Measurements from ENCODE around the gene MACROD1.

Gene MACROD1

GRCh38 chr11:64128255-64129006 lies 37.5 kb downstream of the MACROD1 start:
- DNase-seq = peak; percentile 11

DNA sequence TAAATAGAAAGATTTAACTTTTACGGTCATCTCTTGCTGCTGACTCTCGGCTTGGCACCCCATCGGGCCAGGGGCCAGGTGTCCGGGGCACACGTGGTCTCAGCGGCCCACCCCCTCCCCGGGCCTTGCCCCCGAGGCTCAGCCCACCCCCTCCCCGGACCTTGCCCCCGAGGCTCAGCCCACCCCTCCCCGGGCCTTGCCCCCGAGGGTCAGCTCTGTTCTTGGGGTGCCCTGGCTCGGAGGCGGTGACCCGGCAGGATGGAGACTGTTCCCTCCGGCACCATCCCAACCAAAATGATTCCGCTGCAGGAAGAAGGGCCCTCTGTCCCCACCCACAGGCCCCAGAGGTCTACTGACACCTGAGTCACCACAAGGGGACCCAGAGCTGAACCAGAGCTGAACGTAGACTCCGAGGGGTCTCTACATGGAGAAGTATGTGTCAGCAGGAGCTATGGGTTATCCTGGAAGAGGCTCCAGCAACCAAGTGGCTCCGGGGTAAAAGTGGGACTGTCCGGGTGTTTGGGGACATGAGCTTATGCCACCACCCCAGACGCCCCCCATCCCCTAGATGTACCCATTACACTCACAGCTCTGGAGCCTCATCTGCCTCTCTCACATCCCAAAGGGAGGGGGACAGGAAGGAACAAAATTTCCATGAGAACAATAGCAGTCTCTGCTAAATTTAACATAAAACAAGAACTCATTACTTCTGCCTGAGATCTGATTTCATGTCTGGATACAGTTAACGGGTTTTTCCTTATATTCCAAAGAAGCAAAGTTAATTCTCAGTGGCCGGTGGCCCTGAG lies 38.4 kb downstream of the MACROD1 start:
- DNase-seq = no peak

- no peak for DNase-seq
Observed at GRCh38 chr11:64126796-64127195, 39.1 kb downstream of the MACROD1 start.

DNA sequence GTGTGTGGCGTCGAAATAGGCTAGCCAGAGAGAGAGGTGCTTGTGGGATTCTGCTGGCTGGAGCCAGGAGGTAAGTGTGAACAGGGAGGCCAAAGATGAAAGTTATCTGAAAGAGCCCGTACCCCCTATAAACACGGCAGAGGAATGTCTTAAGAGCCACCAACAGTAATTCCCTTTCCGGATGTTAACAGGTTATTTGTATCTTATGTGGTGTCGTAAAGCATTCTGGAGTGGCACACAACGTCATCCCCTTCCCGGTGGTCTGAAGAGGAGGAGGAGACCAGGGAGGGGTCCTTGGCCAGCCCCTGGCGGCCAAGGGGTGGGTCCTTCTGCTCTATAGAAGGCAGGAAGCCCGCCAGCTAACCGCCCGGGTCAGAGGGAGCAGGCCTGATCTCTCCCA lies 39.5 kb downstream of the MACROD1 start:
- no peak for DNase-seq

DNA sequence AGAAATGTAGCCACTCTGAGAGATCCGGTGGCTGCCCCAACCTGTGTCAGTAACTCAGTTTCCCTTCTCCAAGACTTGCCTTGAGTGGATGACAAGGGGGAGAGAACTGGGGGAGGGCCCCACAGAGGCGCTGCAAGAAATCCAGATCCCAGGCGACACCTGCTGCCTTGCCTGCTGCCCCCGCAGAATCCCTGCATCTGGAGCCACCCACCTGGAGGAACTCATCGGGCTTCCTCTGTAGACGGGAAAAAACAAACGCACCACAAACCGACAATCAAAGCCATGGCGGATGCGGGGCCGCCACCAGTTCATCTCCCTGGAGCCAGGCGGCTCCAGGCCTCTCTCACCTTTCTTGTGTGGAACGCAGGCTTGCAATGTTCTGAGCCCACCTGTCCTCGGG lies 40.2 kb downstream of the MACROD1 start:
- no peak for DNase-seq

DNA sequence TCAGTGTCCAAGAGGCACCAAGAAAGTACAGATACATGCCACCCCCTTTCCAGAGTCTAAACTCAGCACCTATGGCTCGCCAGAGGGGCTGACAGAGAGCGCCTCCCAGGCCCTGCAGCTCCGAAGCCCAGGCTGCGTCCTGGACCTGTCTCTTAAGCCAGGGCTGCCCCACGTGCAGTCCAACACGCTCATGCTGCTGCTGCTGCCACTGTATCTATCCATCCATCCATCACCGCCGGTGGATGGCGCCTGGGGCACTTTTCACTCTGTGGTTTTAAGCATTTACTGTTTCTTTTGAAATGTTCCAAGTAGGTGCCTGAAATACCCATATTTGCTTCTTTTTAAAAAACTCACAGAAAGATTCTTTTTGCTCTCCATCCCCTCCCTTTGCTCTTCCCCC lies 41.8 kb downstream of the MACROD1 start:
- DNase-seq = no peak

- DNase-seq = no peak
Observed at GRCh38 chr11:64123679-64124078, 42.2 kb downstream of the MACROD1 start.

- DNase-seq = peak; percentile 56
Observed at GRCh38 chr11:64122411-64123410, 43.2 kb downstream of the MACROD1 start.

DNA sequence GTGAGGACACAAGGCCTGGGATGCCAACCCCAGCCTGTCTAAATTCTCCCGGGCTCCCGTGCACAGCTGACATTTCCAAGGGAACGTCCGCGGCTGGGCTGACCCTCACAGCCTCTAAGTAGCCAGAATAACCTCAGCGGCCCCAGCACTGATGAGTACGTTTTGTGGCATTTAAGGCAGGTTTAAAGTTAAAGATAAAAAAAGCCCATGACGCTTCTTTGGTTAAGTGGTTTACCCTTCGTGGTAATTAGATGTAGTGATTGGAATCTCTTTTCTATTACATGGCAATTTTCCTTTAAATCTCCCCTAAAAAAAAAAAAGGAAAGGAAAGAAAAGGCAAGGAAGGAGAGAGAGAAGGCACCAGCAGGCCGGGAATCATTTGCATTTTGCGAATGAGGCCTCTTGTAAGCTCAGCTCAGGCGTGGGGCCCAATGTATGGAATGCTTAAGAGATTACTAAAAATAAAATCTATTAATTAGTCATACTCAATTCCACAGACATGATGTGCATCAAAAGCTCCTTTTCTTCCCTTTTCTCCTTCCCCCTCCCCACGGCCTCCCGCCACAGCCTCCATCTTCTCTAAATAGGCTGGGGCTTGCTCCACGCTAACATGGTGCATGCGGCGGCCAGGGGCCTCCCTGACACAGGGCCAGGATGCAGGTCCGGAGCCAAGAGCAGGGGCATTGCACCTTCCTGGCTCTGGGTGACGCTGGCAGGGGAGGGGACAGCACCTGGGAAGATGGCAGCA lies 44.1 kb downstream of the MACROD1 start:
- DNase-seq = no peak

- peak; percentile 61 for DNase-seq
Observed at GRCh38 chr11:64120951-64121569, 44.9 kb downstream of the MACROD1 start.

DNA sequence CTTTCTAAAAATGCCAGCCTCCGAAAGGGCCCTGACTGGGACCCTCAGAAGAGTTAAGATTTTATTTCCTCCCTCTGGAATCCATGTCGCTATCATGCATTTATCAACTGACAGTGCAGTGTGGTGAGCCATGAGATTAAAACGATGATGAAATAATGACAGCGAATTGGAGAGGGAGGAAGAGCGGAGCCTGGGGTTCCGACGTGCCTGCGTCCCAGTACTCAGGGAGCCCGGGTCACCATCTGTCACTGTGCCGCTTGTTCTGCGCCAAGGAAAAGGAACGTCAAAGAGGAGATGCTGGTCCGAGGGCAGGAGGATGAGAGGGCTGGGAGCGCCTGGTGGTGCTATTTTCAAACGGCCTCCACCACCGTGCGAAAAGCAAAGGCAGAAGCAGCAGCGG lies 46.2 kb downstream of the MACROD1 start:
- no peak for DNase-seq

- no peak for DNase-seq
Observed at GRCh38 chr11:64118876-64119665, 46.8 kb downstream of the MACROD1 start.

DNA sequence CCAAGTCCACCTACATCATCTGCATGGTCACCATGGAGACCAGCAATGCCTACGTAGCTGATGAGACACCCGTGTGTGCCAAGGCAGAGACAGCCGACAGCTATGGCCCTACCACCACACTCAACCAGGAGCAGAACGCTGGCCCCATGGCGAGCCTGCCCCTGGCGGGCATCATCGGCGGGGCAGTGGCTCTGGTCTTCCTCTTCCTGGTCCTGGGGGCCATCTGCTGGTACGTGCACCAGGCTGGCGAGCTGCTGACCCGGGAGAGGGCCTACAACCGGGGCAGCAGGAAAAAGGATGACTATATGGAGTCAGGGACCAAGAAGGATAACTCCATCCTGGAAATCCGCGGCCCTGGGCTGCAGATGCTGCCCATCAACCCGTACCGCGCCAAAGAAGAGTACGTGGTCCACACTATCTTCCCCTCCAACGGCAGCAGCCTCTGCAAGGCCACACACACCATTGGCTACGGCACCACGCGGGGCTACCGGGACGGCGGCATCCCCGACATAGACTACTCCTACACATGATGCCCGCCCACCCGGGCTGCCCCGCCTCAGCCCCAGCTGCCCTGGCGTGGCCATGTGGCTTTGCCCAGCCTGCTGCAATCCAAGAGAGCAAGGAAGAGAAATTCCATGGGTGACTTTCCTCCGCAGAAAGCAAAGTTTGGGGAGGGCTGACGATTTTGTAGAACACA lies 48.0 kb downstream of the MACROD1 start:
- DNase-seq = no peak

GRCh38 chr11:64115531-64116522 lies 50.1 kb downstream of the MACROD1 start:
- DNase-seq = no peak

- no peak for DNase-seq
Observed at GRCh38 chr11:64114231-64114630, 51.7 kb downstream of the MACROD1 start.

GRCh38 chr11:64113462-64113780 lies 52.5 kb downstream of the MACROD1 start:
- no peak for DNase-seq

- no peak for DNase-seq
Observed at GRCh38 chr11:64112771-64113461, 53.0 kb downstream of the MACROD1 start.
